Right lobe of liver (tissue), 6 donors: Measurements from ENCODE around the gene HSPH1. TPM values are rescaled to one million over a fixed set of nuclear protein-coding genes. Genes with fewer than 3 reads are reported as not detected.

Experiments
- ATAC-seq, 4 donors: fragments of 200-7000 bp; cut with Tn5 transposase; one replicate each; pipeline ENCODE4 v1.9.1; 2020; ENCODE audit warnings: mild to moderate bottlenecking in 4 of 4, moderate library complexity in 4 of 4
- DNase-seq, 3 donors: peaks; one replicate each; pipeline ENCODE4 v3.0.0-alpha.2; 2020
- H3K27ac ChIP-seq, 3 donors: fragments of 200-600 bp; one replicate each; pipeline ENCODE4 v1.8.0; 2022
- H3K27me3 ChIP-seq, 2 donors: fragments of 200-600 bp; one replicate each; pipeline ENCODE4 v1.8.0; 2022
- H3K36me3 ChIP-seq, 4 donors: fragments of 200-600 bp; sonication (generic) in 1 of 4; one replicate each; pipeline versions ENCODE4 v1.5.1 to v1.8.0; 2017 to 2022; ENCODE audit warnings: control low read depth in 1 of 4
- H3K4me1 ChIP-seq, 4 donors: fragments of 200-600 bp; sonication (generic) in 1 of 4; one replicate each; pipeline versions ENCODE4 v1.5.1 to v1.8.0; 2017 to 2022; ENCODE audit warnings: control low read depth in 1 of 4
- H3K4me3 ChIP-seq, 3 donors: fragments of 200-600 bp; one replicate each; pipeline ENCODE4 v1.8.0; 2022
- H3K9me3 ChIP-seq, 4 donors: fragments of 200-600 bp; sonication (generic) in 1 of 4; one replicate each; pipeline versions ENCODE4 v1.5.1 to v1.8.0; 2017 to 2022; ENCODE audit warnings: control low read depth in 1 of 4
- CTCF ChIP-seq, 4 donors: fragments of 200-600 bp in 3 of 4; fragments of 450-650 bp in 1 of 4; IDR thresholded peaks; one replicate each; pipeline versions ENCODE4 v1.5.1 to v1.8.0; 2016 to 2022; ENCODE audit warnings: antibody characterized with exemption in 4 of 4, mild to moderate bottlenecking in 2 of 4
- POLR2A ChIP-seq: fragments of 450-650 bp; IDR thresholded peaks from one replicate; pipeline ENCODE4 v1.6.1; 2017; ENCODE audit warnings: antibody characterized with exemption, mild to moderate bottlenecking
- WGBS: methylation state at CpG from one replicate; pipeline ENCODE4 v1.1.6; 2018; ENCODE audit warnings: low coverage, low lambda C conversion rate; ENCODE audit not compliant: insufficient coverage; ENCODE audit errors: missing lambda C conversion rate; 5-methylcytosine and 5-hydroxymethylcytosine counted together
- intact Hi-C, 2 donors: fragments of 100-400 bp; cut with DNase I; formaldehyde crosslinking; loops; one replicate each; pipeline versions ENCODE4 v1.11.2 to v1.14.1; 2022
- total RNA-seq, 6 experiments: library from RNA; depleted of rRNA in 2 of 6; stranded (reverse); fragments of >200 nt in 2 of 6; fragmentation: NEBNext Ultra II Directional in 3 of 6; extraction: Animal tissue kit (Norgen Biotek cat#: 25700) in 3 of 6; gene quantifications; one replicate each; pipeline versions ENCODE4 v1.1.0 to v1.2.4, GENCODE V29; 2016 to 2023
- donor health status: DM: no; HTN: yes; CAD: no.
- donor health status: DM: no; HTN: no; CAD: no.
- donor health status: DM: no; HTN: no; CAD: no.
- donor health status: DM: no; HTN: yes; CAD: no.
- donor health status: DM: no; HTN: yes; CAD: no.

Gene HSPH1
- total RNA-seq, 6 experiments from 2014 or later: 19.6 to 60.8 (median 31.0) TPM

- DNase-seq (no peak), ATAC-seq (no peak)
- Histone ChIP-seq H3K4me1 (no peaks in the 10 kb centered on the region), H3K27ac (no peak overlapping the region), H3K36me3 (no peaks in the 10 kb centered on the region), H3K4me3 (no peak overlapping the region), H3K27me3 (no peaks in the 10 kb centered on the region), H3K9me3 (no peaks in the 10 kb centered on the region)
- intact Hi-C loops: no loop called here
- TF ChIP-seq CTCF (IDR thresholded peaks at IDR 0.05): no peak
- no peak for TF ChIP-seq POLR2A
- WGBS: 89% methylated on average over 4 of the region's 4 CpGs
Observed at GRCh38 chr13:31195616-31196015, 33.9 kb upstream of the HSPH1 start.

- peak in 1 of 4 donors; percentile 9 for ATAC-seq
- no peak for TF ChIP-seq CTCF (IDR thresholded peaks at IDR 0.05)
- no peak for TF ChIP-seq POLR2A
- WGBS: 96% methylated on average over 6 of the region's 6 CpGs
Observed at GRCh38 chr13:31192306-31192705, 30.6 kb upstream of the HSPH1 start.

DNA sequence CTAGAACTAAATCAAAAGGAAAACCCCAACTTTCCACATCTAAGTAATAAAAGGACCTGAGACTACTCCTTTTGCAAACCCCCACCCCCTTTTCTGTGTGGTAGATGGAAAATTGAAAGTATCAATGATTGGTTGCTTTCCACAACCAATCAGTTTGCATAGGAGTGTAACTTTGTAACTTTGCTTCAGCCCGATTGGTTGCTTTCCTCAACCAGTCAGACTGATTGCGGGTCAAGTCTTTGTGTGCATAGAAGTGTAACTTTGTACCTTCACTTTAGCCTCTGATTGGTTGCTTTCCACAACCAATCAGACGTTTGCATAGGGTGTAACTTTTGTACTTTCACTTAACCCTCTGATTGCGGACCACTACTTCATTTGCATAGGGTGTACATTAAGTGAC is 30.0 kb upstream of the HSPH1 start:
- Histone ChIP-seq H3K27me3 (no peaks in the 10 kb centered on the region), H3K4me3 (no peak overlapping the region), H3K36me3 (no peaks in the 10 kb centered on the region), H3K4me1 (no peaks in the 10 kb centered on the region), H3K9me3 (no peaks in the 10 kb centered on the region), H3K27ac (no peak overlapping the region)
- peak in 1 of 3 donors; percentile 60 for DNase-seq
- no peak for TF ChIP-seq CTCF (IDR thresholded peaks at IDR 0.05)
- TF ChIP-seq POLR2A: no peak
- intact Hi-C loops: no loop called here
- WGBS: 61% methylated on average over 3 of the region's 4 CpGs
- peak in 3 of 4 donors; percentile 86 to 95 (median 86) for ATAC-seq

More at GRCh38 chr13:31192306-31192705, 30.6 kb upstream of the HSPH1 start:
- H3K9me3 ChIP-seq: no peaks in the 10 kb centered on the region
- intact Hi-C loops: no loop called here
- no peaks in the 10 kb centered on the region for H3K27me3 ChIP-seq
- no peaks in the 10 kb centered on the region for H3K4me1 ChIP-seq
- H3K4me3 ChIP-seq: no peak overlapping the region
- H3K36me3 ChIP-seq: no peaks in the 10 kb centered on the region
- H3K27ac ChIP-seq: no peak overlapping the region
- DNase-seq: no peak

DNA sequence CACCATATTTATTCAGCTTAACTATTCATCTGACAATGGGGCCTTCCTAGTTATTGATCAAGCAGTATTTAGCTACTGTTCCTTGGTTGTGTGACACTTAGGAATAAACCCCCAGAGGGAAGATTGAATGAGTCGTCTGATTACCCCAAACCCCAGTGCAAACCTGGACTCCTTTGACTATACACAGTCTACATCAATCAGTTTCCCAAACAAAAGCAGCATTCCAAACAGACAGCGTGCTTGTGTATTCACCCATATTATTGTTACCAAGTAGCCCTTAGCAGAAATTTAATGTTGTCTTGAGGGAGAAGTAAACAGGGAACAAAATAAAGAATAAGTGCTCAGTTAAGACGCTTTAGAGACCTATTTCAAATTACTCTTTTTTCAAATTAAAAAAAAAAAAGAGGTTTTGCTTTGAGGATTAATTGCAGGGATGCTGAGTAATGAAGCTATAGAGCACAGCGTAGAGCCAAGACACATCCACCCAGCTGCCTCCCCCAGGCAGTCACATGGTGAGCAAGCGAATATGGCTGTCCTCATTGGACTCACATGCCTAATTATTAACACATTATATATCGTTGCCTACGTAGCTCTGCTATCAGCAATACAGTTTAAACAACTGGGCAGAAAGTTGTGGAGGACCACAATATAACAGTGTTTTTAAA is 23.4 kb upstream of the HSPH1 start:
- ATAC-seq (no peak), DNase-seq (no peak)
- no peaks in the 10 kb centered on the region for H3K4me1 ChIP-seq
- intact Hi-C loops: no loop called here
- H3K36me3 ChIP-seq: no peaks in the 10 kb centered on the region
- 69% methylated on average over 7 of the region's 7 CpGs for WGBS
- TF ChIP-seq CTCF (IDR thresholded peaks at IDR 0.05) (no peak), POLR2A (no peak)
- no peak overlapping the region for H3K27ac ChIP-seq
- no peaks in the 10 kb centered on the region for H3K9me3 ChIP-seq
- H3K4me3 ChIP-seq: no peak overlapping the region
- no peaks in the 10 kb centered on the region for H3K27me3 ChIP-seq
